Skeletal muscle tissue (tissue), 4 donors: ENCODE data around the gene PFKFB4. TPM values are rescaled to one million over a fixed set of nuclear protein-coding genes. Genes with fewer than 3 reads are reported as not detected.

Source experiments
- H3K27ac ChIP-seq: one replicate; pipeline ENCODE4 v1.7.0; 2013; ENCODE audit warnings: mild to moderate bottlenecking, low read depth, low read length, inconsistent platforms
- H3K27me3 ChIP-seq, 3 donors: one replicate each; pipeline ENCODE4 v1.7.0; 2013; ENCODE audit warnings: low read length in 3 of 3; ENCODE audit not compliant: control insufficient read depth in 3 of 3, insufficient read depth in 3 of 3
- H3K36me3 ChIP-seq, 3 donors: one replicate each; pipeline ENCODE4 v1.7.0; 2013; ENCODE audit warnings: low read length in 3 of 3; ENCODE audit not compliant: control insufficient read depth in 3 of 3, insufficient read depth in 3 of 3
- H3K4me1 ChIP-seq, 3 donors: one replicate each; pipeline ENCODE4 v1.7.0; 2013; ENCODE audit warnings: low read length in 3 of 3, mild to moderate bottlenecking in 3 of 3; ENCODE audit not compliant: control insufficient read depth in 3 of 3, insufficient read depth in 3 of 3
- H3K4me3 ChIP-seq, 3 donors: one replicate each; pipeline ENCODE4 v1.7.0; 2013; ENCODE audit warnings: low read length in 3 of 3
- H3K9ac ChIP-seq, 3 donors: one replicate each; pipeline ENCODE4 v1.7.0; 2013; ENCODE audit warnings: low read length in 3 of 3, mild to moderate bottlenecking in 3 of 3, moderate library complexity in 2 of 3, low read depth in 1 of 3
- H3K9me3 ChIP-seq, 3 donors: one replicate each; pipeline ENCODE4 v1.7.0; 2013; ENCODE audit warnings: low read length in 3 of 3; ENCODE audit not compliant: control insufficient read depth in 3 of 3
- total RNA-seq: library from RNA; depleted of rRNA; stranded (reverse); fragments of >200 nt; gene quantifications from one replicate; pipeline ENCODE4 v1.2.3, GENCODE V29; 2014
- donor health status: Osteomylitis.

PFKFB4 gene
- total RNA-seq, 1 donor from 2014 or later: 8.4 TPM

- Histone ChIP-seq H3K4me1 (no peaks in the 10 kb centered on the region), H3K9ac (no peak overlapping the region), H3K4me3 (no peak overlapping the region), H3K9me3 (no peaks in the 10 kb centered on the region), H3K27ac (no peak overlapping the region), H3K36me3 (no peaks in the 10 kb centered on the region), H3K27me3 (no peaks in the 10 kb centered on the region)
Measured at GRCh38 chr3:48518638-48519276, 37.8 kb downstream of the PFKFB4 start.

GRCh38 chr3:48518069-48518468 lies 38.5 kb downstream of the PFKFB4 start:
- Histone ChIP-seq H3K4me3 (no peak overlapping the region), H3K4me1 (no peaks in the 10 kb centered on the region), H3K27me3 (no peaks in the 10 kb centered on the region), H3K9me3 (no peaks in the 10 kb centered on the region), H3K36me3 (no peaks in the 10 kb centered on the region), H3K9ac (no peak overlapping the region), H3K27ac (no peak overlapping the region)

GRCh38 chr3:48516571-48516970 lies 40.0 kb downstream of the PFKFB4 start:
- no peaks in the 10 kb centered on the region for H3K27me3 ChIP-seq
- H3K4me3 ChIP-seq: no peak overlapping the region
- H3K9me3 ChIP-seq: no peaks in the 10 kb centered on the region
- no peak overlapping the region for H3K9ac ChIP-seq
- no peaks in the 10 kb centered on the region for H3K4me1 ChIP-seq
- no peak overlapping the region for H3K27ac ChIP-seq
- H3K36me3 ChIP-seq: no peaks in the 10 kb centered on the region

- H3K4me1 ChIP-seq: no peaks in the 10 kb centered on the region
- H3K9ac ChIP-seq: no peak overlapping the region
- H3K9me3 ChIP-seq: no peaks in the 10 kb centered on the region
- no peak overlapping the region for H3K27ac ChIP-seq
- H3K4me3 ChIP-seq: no peak overlapping the region
- H3K36me3 ChIP-seq: no peaks in the 10 kb centered on the region
- H3K27me3 ChIP-seq: no peaks in the 10 kb centered on the region
Measured at GRCh38 chr3:48514431-48515227, 42.0 kb downstream of the PFKFB4 start.

GRCh38 chr3:48511551-48511950 lies 45.1 kb downstream of the PFKFB4 start:
- H3K4me1 ChIP-seq: peaks cover 3 to 9% (median 6%) of the 10 kb centered on the region in 3 donors
- H3K27ac ChIP-seq: no peak overlapping the region
- H3K36me3 ChIP-seq: no peaks in the 10 kb centered on the region
- H3K27me3 ChIP-seq: no peaks in the 10 kb centered on the region
- no peaks in the 10 kb centered on the region for H3K9me3 ChIP-seq
- no peak overlapping the region for H3K4me3 ChIP-seq
- H3K9ac ChIP-seq: no peak overlapping the region

GRCh38 chr3:48507256-48508061 lies 49.1 kb downstream of the PFKFB4 start:
- H3K9ac ChIP-seq: peak overlapping the region in 1 of 3 donors; percentile 54
- H3K27ac ChIP-seq: no peak overlapping the region
- no peaks in the 10 kb centered on the region for H3K9me3 ChIP-seq
- H3K36me3 ChIP-seq: no peaks in the 10 kb centered on the region
- peaks cover 22 to 35% (median 27%) of the 10 kb centered on the region in 3 donors for H3K4me1 ChIP-seq
- H3K27me3 ChIP-seq: no peaks in the 10 kb centered on the region
- no peak overlapping the region for H3K4me3 ChIP-seq

DNA sequence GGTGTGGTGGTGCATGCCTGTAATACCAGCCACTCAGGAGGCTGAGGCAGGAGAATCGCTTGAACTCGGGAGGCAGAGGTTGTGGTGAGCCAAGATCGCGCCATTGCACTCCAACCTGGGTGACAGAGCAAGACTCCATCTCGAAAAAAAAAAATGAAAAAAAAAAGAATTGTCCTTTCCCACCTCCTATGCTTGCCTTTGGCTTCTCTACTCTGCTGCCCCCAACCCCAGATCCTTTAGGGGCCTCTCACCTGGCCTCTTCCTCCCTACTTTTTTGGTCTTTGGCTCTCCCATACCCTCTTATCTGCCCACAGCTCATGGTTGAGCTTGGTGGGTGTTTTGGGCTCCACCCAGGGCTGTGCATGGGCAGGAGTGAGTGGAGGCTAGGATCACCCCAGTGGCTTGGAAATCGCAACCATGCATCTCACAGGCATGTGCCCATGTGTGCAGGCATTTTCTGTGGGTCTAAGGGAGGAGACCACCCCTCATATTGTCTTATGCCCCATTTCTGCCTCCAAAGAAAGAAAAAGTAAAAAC lies 50.6 kb downstream of the PFKFB4 start:
- no peaks in the 10 kb centered on the region for H3K27me3 ChIP-seq
- no peak overlapping the region for H3K4me3 ChIP-seq
- H3K27ac ChIP-seq: no peak overlapping the region
- no peaks in the 10 kb centered on the region for H3K36me3 ChIP-seq
- H3K9me3 ChIP-seq: no peaks in the 10 kb centered on the region
- no peak overlapping the region for H3K9ac ChIP-seq
- H3K4me1 ChIP-seq: peaks cover 27 to 41% (median 33%) of the 10 kb centered on the region in 3 donors

DNA sequence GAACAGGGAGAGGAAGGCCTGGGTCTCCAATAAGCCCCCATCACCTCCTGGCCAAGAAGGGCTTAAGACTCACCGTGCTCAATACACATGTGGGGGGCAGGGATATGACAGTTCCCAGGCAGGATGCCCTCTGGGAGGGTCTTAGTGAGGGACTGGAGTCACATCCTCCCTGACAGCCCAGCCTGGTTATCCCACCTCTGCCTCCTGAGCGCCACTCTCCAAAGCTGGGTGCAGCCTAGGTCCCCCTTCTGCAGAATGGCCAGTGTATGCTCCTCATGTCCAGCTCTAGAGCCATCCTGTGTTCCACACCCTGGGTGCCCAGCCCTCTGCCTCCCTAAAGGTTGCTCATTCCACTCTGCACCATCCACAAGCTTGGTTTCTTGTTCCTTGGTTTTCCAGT lies 51.5 kb downstream of the PFKFB4 start:
- H3K4me1 ChIP-seq: peaks cover 27 to 41% (median 33%) of the 10 kb centered on the region in 3 donors
- no peak overlapping the region for H3K4me3 ChIP-seq
- H3K27ac ChIP-seq: peak overlapping the region; percentile 92
- peak overlapping the region in 2 of 3 donors; percentile 80 for H3K9ac ChIP-seq
- no peaks in the 10 kb centered on the region for H3K9me3 ChIP-seq
- H3K27me3 ChIP-seq: no peaks in the 10 kb centered on the region
- H3K36me3 ChIP-seq: peaks cover 0 to under 1% (median 0%) of the 10 kb centered on the region in 3 donors

GRCh38 chr3:48504051-48504946 lies 52.3 kb downstream of the PFKFB4 start, which contains the start of gene SHISA5:
TSS of gene SHISA5 (minus strand) at chr3:48504174. CDS start at chr3:48504094, 80 bp downstream.
- Histone ChIP-seq H3K4me1 (peaks cover 27 to 41% (median 33%) of the 10 kb centered on the region in 3 donors), H3K9me3 (no peaks in the 10 kb centered on the region), H3K36me3 (peaks cover 2 to 5% (median 2%) of the 10 kb centered on the region in 3 donors), H3K4me3 (peak within 1 kb of the TSS; percentile 77 to 81 (median 81)), H3K27me3 (no peaks in the 10 kb centered on the region), H3K9ac (peak within 1 kb of the TSS; percentile 79 to 80 (median 80)), H3K27ac (peak within 1 kb of the TSS; percentile 92)
